Fibroblast of skin of left biceps (primary cell): ENCODE data around the gene ADRA2B.

Source experiments
- DNase-seq, 2 experiments: peaks; one replicate each; pipeline ENCODE4 v3.0.0-alpha.2; 2013; ENCODE audit warnings: low read depth in 2 of 2

Gene ADRA2B

GRCh38 chr2:96105152-96105915, 11.0 kb downstream of the ADRA2B start:
- no peak for DNase-seq

DNA sequence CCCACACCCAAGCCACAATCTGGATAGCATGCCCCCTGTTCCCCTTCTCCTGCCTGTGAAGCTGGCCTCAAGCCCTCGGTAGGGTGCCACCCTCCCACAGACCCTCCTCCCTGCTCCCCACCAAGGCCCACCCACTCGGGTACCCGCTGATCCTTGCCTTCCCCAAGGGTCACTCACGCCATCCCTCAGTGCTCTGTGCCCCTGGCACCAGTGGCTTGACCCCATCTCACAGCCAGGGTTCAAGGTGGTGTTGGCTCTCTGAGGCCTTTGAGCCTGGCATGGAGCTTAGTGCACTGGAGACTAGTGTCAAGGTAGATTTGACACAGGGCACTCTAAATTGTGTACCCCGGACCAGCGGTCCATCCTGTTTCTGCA, 11.9 kb downstream of the ADRA2B start:
- DNase-seq, result no peak

DNA sequence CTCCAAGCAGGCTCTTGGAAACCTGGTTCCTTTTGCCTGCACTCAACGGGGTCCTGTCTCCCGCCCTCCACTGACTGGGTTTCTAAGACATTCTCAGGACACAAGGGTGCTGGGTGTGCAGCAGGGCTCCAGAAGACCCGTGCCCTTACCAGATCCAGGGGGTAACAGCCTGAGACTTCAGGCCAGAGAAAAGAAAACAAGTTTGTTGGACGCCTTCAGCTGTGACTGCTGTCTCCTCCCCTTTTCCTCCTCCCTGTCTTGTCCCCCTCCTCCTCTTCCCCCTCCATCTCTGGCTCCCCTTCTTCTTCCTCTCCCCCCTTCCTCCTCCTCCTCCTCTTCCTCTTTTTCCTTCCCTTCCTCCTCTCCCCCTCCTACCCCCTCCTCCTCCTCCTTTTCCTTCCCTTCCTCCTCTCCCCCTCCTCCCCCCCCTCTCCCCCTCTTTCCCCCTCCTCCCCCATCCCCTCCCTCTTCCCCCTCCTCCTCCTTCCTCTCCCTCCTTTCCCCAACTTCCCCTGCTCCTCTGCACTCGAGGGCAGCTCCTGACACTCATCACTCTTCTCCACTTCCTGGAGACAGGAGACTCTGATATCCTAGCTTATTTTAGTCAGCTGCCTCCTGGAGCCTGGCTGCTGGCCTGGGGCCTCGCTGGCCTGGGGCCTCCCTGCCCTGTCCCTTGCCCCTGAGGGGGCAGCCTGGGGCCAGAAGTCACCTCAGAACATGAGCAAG, 12.4 kb downstream of the ADRA2B start:
- no peak for DNase-seq

- DNase-seq, result no peak
Observed at GRCh38 chr2:96103187-96103601, 13.2 kb downstream of the ADRA2B start.

GRCh38 chr2:96102596-96103186, 13.7 kb downstream of the ADRA2B start:
- DNase-seq, result no peak

- no peak for DNase-seq
Observed at GRCh38 chr2:96100893-96101304, 15.5 kb downstream of the ADRA2B start.

DNA sequence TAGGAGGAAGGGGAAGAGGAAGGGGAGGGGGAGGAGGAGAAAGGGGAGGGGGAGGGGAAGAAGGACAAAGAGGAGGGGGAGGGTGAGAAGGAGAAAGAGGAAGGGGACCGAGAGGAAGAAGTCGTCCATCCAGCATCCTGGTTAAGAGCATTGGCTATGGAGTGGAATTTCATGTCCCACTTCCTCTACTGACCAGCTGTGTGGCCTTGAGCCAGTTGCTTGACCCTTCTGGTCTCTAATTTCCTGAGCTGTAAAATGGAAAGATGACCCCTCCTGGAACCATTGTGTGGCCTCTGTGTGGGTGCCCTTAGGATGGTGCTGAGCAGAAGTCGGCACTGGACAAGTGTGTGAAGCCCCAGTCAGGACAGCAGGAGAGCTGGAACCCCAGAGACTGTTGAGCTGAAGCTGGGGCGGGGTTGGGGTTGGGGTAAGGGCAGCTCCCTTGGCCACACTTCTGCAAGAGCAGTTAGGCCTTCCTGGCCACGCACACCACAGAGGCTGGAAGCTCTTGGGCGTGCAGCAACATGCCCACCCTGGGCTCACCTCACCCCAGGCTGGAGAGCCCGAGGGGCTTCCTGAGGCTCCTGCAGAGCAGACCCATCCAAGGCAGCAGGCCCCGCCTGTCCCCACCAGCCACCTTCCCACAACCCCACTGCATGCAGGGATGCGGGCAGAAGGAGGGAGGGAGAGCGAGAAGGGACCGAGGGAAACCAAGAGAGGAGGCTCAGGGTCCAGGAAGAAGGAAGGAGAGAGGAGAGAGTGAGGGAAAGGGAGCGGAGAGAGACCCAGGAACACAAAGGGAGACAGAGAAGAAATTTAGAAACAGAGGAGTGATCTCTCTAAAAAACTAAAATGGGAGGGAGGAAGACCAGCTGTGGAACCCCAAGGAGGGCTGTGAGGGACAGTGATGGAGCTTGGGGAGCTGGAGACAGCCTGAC, 16.2 kb downstream of the ADRA2B start:
- no peak for DNase-seq

GRCh38 chr2:96098900-96099590, 17.3 kb downstream of the ADRA2B start:
- DNase-seq, result no peak

DNA sequence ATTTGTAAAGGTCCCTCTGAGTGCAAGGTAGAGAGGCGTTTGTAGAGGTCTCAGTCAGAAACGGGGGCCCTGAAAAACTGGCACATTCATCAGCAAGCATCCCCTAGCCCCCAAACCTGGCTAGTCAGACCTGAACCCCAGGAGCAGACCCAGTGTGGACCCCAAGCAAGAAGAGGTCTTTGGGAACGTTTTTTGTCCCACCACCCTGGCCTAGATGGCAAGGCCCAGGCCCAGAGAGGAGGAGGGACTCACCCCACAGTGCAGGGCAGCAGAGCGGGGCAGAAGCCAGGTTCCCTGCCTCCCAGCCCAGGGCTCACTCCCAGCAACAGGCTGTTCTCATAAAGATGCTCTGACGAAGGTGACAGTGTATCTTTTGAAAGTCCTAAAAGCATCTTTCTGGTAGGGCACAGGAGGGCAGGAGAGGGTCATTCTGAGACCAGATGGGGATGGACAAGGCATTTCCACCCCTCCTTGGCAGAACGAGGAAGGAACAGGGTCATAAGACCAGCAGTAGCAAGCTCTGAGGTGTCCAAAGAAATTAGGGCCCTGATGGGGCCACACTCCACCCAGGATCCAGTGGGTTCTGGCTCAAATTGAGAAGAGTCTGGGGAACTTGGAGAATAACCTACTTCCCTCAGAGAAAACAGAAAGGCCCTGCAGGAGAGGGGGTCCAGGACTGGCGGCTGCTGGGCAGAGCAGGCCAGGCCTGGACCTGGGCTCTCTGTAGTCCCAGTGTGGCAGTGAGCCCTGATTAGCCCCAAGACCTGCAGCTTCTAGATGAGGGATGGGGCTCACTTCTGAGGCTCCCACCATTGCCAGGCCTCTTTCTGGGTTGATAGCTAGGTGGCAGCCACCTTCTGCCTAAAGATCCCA, 18.2 kb downstream of the ADRA2B start:
- no peak for DNase-seq

DNA sequence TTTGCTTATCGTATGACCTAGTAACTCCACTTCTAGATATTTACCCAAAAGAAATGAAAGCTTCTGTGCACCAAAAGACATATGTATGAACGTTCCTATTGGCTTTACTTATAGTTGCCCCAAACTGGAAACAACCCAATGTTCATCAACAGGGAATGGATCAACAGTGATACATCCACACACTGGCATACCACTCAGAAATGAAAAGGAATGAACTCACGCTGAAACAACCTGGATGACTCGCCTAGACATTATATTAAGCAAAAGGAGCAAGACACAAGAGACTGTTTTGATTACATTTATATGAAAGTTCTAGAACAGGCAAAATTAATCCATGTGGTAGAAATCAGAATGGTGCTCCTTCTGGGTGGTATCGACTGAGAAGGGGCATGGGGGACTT, 18.9 kb downstream of the ADRA2B start:
- DNase-seq, result no peak

- DNase-seq, result no peak
Observed at GRCh38 chr2:96095116-96095636, 21.2 kb downstream of the ADRA2B start.

DNA sequence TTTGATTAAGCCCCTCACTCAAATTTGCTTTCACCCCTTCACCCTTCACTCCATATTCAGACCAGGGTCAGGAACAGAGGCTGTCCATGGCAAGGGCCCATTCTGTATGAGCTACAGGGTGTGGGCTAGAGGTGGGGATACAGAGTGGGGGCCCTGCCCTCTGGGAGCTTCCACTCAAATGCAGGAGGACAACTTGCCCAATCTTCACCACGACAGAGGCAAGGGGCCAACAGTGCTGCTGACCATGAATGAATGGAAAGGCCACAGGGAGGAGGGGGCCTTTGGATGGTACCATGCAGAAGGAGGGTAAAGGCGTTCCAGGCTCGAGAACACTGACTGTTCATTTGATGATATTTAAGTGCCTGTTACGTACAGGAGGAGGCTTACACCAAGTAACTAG, 22.8 kb downstream of the ADRA2B start:
- no peak for DNase-seq

GRCh38 chr2:96092951-96093350, 23.4 kb downstream of the ADRA2B start:
- DNase-seq, result no peak

DNA sequence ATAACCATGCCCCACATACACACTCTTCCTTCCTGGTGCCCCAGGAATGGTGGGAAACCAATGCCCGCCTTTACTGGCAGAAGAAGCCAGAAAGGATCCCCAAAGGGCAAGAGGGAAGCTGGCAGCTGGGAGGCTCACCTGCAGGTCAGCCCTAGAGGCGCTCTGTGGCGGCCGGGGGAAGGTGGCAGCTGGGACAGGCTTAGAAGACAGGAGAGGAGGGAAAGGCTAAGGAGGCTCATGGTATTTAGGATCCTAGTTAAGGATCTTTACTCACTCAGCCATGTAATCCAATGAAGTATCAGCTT, 23.8 kb downstream of the ADRA2B start:
- DNase-seq, result no peak

GRCh38 chr2:96091711-96092572, 24.4 kb downstream of the ADRA2B start:
- DNase-seq, result no peak

DNA sequence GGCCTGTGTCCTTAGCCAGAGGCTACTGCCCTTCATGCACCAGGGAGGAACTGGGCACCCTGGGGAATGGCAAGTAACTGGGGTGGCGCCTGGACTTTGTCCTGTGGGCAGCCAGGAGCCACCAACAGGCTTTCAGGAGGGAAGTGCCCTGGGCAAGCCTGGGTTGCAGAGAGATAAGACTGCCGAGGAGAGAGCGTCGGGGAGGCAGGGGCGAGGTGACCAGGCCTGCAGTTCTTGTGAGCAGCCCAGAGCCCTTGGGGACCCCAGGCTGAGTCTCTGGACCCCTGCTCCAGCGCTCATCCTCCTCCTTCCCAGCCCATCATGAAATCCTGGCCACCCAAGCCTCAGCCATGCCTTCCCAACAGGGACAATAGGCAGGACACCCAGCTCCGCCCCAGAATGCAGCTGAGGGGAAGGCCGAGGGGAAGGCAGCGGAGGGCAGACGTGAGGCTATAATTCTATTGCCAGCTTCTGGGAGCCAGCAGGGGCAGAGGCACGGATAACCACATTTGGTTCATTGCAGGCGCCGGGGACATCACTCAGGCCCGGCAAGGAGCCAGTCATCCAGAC, 25.1 kb downstream of the ADRA2B start:
- no peak for DNase-seq

DNA sequence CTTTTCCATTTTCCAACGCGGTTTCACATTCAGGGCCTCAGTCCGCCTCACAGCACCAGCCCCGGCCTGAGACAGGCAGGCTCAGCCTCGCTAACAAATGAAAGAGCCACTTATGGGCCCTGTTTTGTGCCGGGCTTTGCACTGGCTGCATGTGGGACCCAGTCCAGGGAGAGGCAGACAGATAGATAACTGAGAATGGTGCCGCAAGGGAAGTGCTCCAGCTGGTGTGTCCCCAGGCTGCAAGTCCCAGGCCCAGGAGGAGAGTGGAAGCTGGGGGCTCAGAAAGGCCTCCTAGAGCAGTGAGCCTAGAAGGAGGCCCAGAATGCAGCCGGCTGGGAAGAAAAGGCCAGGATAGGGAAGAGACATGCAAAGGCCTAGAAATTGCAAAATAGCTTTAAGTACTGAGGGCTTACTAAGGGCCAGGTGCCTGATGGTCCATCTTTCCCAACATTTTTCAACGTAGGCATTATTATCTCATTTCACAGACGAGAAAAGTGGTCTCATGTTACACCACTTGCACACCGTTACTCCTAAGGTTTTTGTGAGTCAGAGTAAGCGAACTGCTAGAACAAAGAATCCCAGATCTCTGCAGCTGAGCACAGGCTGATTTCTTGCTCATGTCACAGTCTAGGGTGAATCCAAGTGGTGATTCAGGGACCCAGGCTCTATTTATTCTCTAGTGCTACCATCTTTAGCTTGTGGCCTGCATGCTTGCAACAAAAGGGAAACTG, 26.0 kb downstream of the ADRA2B start:
- DNase-seq, result no peak
